HFF-Myc (cell line): ENCODE measurements around the gene CCDC6.
"Not testable (repeated sequence)": the region's sequence is repeated elsewhere in the genome, so short reads cannot be mapped to it uniquely, and the experiment has no call there.

Experiments
- DNase-seq: peaks from one replicate; pipeline ENCODE4 v3.0.0-alpha.2; 2011; ENCODE audit warnings: low read depth; ENCODE audit errors: extremely low read depth
- H3K4me3 ChIP-seq: replicated peaks from 2 replicates; pipeline ENCODE4 v1.5.1; 2011; ENCODE audit warnings: low read depth, mild to moderate bottlenecking, control low read depth, low read length
- CTCF ChIP-seq: IDR thresholded peaks from 2 replicates; pipeline ENCODE4 v1.5.1; 2012; ENCODE audit warnings: mild to moderate bottlenecking, low read depth, low read length, control low read depth; ENCODE audit errors: missing control alignments

The CCDC6 gene

GRCh38 chr10:59891936-59892335, 14.4 kb downstream of the CCDC6 start:
- no peak overlapping the region for H3K4me3 ChIP-seq
- TF ChIP-seq CTCF, result no peak
- DNase-seq, result no peak

GRCh38 chr10:59891349-59891748, 15.0 kb downstream of the CCDC6 start:
- TF ChIP-seq CTCF, result no peak
- DNase-seq, result no peak
- no peak overlapping the region for H3K4me3 ChIP-seq

GRCh38 chr10:59888781-59889435, 17.4 kb downstream of the CCDC6 start:
- DNase-seq, result no peak
- no peak overlapping the region for H3K4me3 ChIP-seq
- no peak for TF ChIP-seq CTCF

- no peak overlapping the region for H3K4me3 ChIP-seq
- no peak for DNase-seq
- no peak for TF ChIP-seq CTCF
Observed at GRCh38 chr10:59887972-59888640, 18.2 kb downstream of the CCDC6 start.

GRCh38 chr10:59887006-59887405, 19.4 kb downstream of the CCDC6 start:
- no peak for DNase-seq
- no peak for TF ChIP-seq CTCF
- no peak overlapping the region for H3K4me3 ChIP-seq

- no peak overlapping the region for H3K4me3 ChIP-seq
- no peak for DNase-seq
- TF ChIP-seq CTCF, result no peak
Observed at GRCh38 chr10:59885430-59886134, 20.8 kb downstream of the CCDC6 start.

- not testable (repeated sequence) for DNase-seq, H3K4me3 ChIP-seq
Observed at GRCh38 chr10:59884893-59885292, 21.5 kb downstream of the CCDC6 start.
